HepG2 (cell line): Measurements from ENCODE around the gene SLC5A12. TPM values are rescaled to one million over a fixed set of nuclear protein-coding genes. Genes with fewer than 3 reads are reported as not detected.

Experiments used
- ATAC-seq: fragments of 200-7000 bp; cut with Tn5 transposase; 3 replicates; pipeline ENCODE4 v1.9.1; 2020; ENCODE audit warnings: mild to moderate bottlenecking, moderate library complexity
- BruUV-seq: library from RNA; stranded (reverse); fragments of 400-500 nt; replicated peaks from 2 replicates; lab custom pipeline; 2021; lab: Mats Ljungman, UMichigan
- CTCF ChIA-PET: fragments of 300-600 bp; formaldehyde crosslinking; extraction: SDS; loops from one replicate; lab custom pipeline; 2021; ENCODE audit warnings: low total read pairs, inconsistent platforms, low intra/inter-chr PET ratio; lab: Yijun Ruan, JAX
- POLR2A ChIA-PET: fragments of 350-600 bp; sonication (Branson Sonifier 250); formaldehyde crosslinking; loops from one replicate; lab custom pipeline; 2020; ENCODE audit warnings: antibody characterized with exemption, inconsistent platforms; lab: Yijun Ruan, JAX
- DNase-seq: peaks from one replicate; pipeline ENCODE4 v3.0.0-alpha.2; 2015; ENCODE audit warnings: low spot score
- FAIRE-seq: peaks from 3 replicates; lab custom pipeline; 2011; peaks lifted over from hg19 to GRCh38; lab: Jason Lieb, UNC
- H2AFZ ChIP-seq: one replicate; pipeline ENCODE4 v1.6.1; 2011; ENCODE audit warnings: low read length, inconsistent platforms
- H3K27ac ChIP-seq: fragments of 300-600 bp; 3 replicates; pipeline ENCODE4 v1.8.0; 2011; ENCODE audit warnings: mixed run types, mild to moderate bottlenecking, mixed read lengths, low read length, inconsistent platforms; ENCODE audit not compliant: insufficient read depth; ENCODE audit errors: extremely low read length
- H3K27me3 ChIP-seq, 2 experiments: fragments of 200-600 bp in 1 of 2; 2 replicates in 1 of 2; 3 replicates in 1 of 2; pipeline versions ENCODE4 v1.6.0 to v1.8.0; 2011; ENCODE audit warnings: low read length in 2 of 2, mild to moderate bottlenecking in 2 of 2, moderate library complexity in 2 of 2, inconsistent platforms in 1 of 2; ENCODE audit not compliant: insufficient read depth in 2 of 2, control insufficient read depth in 1 of 2
- H3K36me3 ChIP-seq, 2 experiments: fragments of 200-600 bp in 1 of 2; replicated peaks in 1 of 2; 2 replicates in 1 of 2; 3 replicates in 1 of 2; pipeline versions ENCODE4 v1.5.1 to v1.8.0; 2011; ENCODE audit warnings: low read length in 2 of 2, inconsistent platforms in 1 of 2; ENCODE audit not compliant: insufficient read depth in 2 of 2, control insufficient read depth in 1 of 2
- H3K4me1 ChIP-seq: 2 replicates; pipeline ENCODE4 v1.5.1; 2012; ENCODE audit warnings: low read length, inconsistent platforms; ENCODE audit not compliant: insufficient read depth
- H3K4me2 ChIP-seq: 2 replicates; pipeline ENCODE4 v1.6.0; 2011; ENCODE audit warnings: low read depth, low read length, inconsistent platforms
- H3K4me3 ChIP-seq, 3 experiments: fragments of 200-600 bp in 1 of 3; sonication (generic), shearing (Covaris generic) in 1 of 3; replicated peaks in 1 of 3; 2 replicates each; pipeline ENCODE4 v1.5.1; 2011 to 2016; ENCODE audit warnings: low read length in 3 of 3, inconsistent platforms in 2 of 3, low read depth in 2 of 3, mild to moderate bottlenecking in 2 of 3, control low read depth in 1 of 3, mixed read lengths in 1 of 3; ENCODE audit not compliant: insufficient read depth in 1 of 3
- H3K79me2 ChIP-seq: one replicate; pipeline ENCODE4 v1.6.1; 2011; ENCODE audit warnings: low read length, inconsistent platforms; ENCODE audit not compliant: insufficient read depth
- H3K9ac ChIP-seq: 2 replicates; pipeline ENCODE4 v1.6.0; 2011; ENCODE audit warnings: mild to moderate bottlenecking, low read depth, low read length, inconsistent platforms; ENCODE audit not compliant: insufficient read depth
- H3K9me3 ChIP-seq: 2 replicates; pipeline ENCODE4 v1.5.1; 2012; ENCODE audit warnings: mild to moderate bottlenecking, low read length
- H4K20me1 ChIP-seq: 2 replicates; pipeline ENCODE4 v1.6.0; 2011; ENCODE audit warnings: inconsistent platforms, mild to moderate bottlenecking, low read length, moderate library complexity; ENCODE audit not compliant: insufficient read depth
- ETV6 ChIP-seq: sonication (generic); formaldehyde crosslinking; conservative IDR thresholded peaks from 2 replicates; pipeline ENCODE4 v1.4.0; 2020; ENCODE audit warnings: missing genetic modification reagents
- ONECUT2 ChIP-seq: sonication (generic); formaldehyde crosslinking; IDR thresholded peaks from 2 replicates; pipeline ENCODE4 v1.4.0; 2020; ENCODE audit warnings: missing genetic modification reagents
- SMAD1 ChIP-seq: sonication (generic); formaldehyde crosslinking; IDR thresholded peaks from 2 replicates; pipeline ENCODE4 v1.4.0; 2020; ENCODE audit warnings: missing genetic modification reagents, low read depth, mild to moderate bottlenecking, borderline replicate concordance
- SYNCRIP ChIP-seq: fragments of 200-400 bp; formaldehyde crosslinking; IDR thresholded peaks from 2 replicates; pipeline ENCODE4 v1.6.1; 2018; ENCODE audit warnings: mild to moderate bottlenecking, low read depth, low read length; ENCODE audit not compliant: insufficient read depth
- TFAP4 ChIP-seq: sonication (generic); IDR thresholded peaks from 2 replicates; pipeline ENCODE4 v1.6.1; 2016; ENCODE audit warnings: low read depth, borderline replicate concordance
- ZBTB46 ChIP-seq: sonication (generic); formaldehyde crosslinking; IDR thresholded peaks from 2 replicates; pipeline ENCODE4 v1.4.0; 2020; ENCODE audit warnings: mild to moderate bottlenecking, missing genetic modification reagents, borderline replicate concordance
- ZKSCAN1 ChIP-seq: fragments of 150-350 bp; IDR thresholded peaks from 2 replicates; pipeline ENCODE4 v1.6.1; 2014; ENCODE audit warnings: low read length
- ZNF414 ChIP-seq: sonication (generic); formaldehyde crosslinking; IDR thresholded peaks from 2 replicates; pipeline ENCODE4 v1.5.0; 2020; ENCODE audit warnings: missing genetic modification reagents
- ZNF550 ChIP-seq: sonication (generic); formaldehyde crosslinking; IDR thresholded peaks from 2 replicates; pipeline ENCODE4 v1.4.0; 2020; ENCODE audit warnings: mild to moderate bottlenecking, missing genetic modification reagents, borderline replicate concordance
- ZNF780A ChIP-seq: sonication (generic); formaldehyde crosslinking; IDR thresholded peaks from 2 replicates; pipeline ENCODE4 v1.8.0; 2022; ENCODE audit warnings: mild to moderate bottlenecking, missing genetic modification reagents, moderate library complexity
- ZZZ3 ChIP-seq: sonication (generic); formaldehyde crosslinking; IDR thresholded peaks from 2 replicates; pipeline ENCODE4 v1.4.0; 2020; ENCODE audit warnings: missing genetic modification reagents, mild to moderate bottlenecking, borderline replicate concordance
- WGBS: methylation state at CpG from one replicate; pipeline ENCODE4 v1.1.6; 2017; ENCODE audit warnings: low lambda C conversion rate; 5-methylcytosine and 5-hydroxymethylcytosine counted together
- in situ Hi-C: cut with HindIII; loops from 2 replicates; pipeline ENCODE4 v1.10.0; 2017; ENCODE audit warnings: low pct_unique_long_range_greater_than_20kb; ENCODE audit not compliant: extremely low pct_ligation_motif_present
- intact Hi-C: fragments of 100-400 bp; cut with micrococcal nuclease; formaldehyde crosslinking; loops from one replicate; pipeline ENCODE4 v1.10.0; 2022; ENCODE audit not compliant: unreplicated experiment
- polyA plus RNA-seq, 8 experiments: library from polyadenylated mRNA; depleted of rRNA in 3 of 8; stranded (reverse) in 7 of 8; unstranded in 1 of 8; fragments of >200 nt; fragmentation: Illumina TruSeq in 4 of 8; extraction: Trizol in 4 of 8; gene quantifications; 2 replicates each; pipeline versions ENCODE4 v1.2.1 to v1.2.3, GENCODE V29; 2011 to 2016; ENCODE audit warnings: low read depth in 4 of 8, missing spikeins in 1 of 8, mixed read lengths in 1 of 8; ENCODE audit not compliant: insufficient read depth in 1 of 8
- total RNA-seq, 5 experiments: library from RNA; depleted of rRNA; stranded (reverse); fragments of >200 nt; fragmentation: Illumina TruSeq; extraction: Trizol; gene quantifications; 2 replicates each; pipeline ENCODE4 v1.2.3, GENCODE V29; 2016; ENCODE audit warnings: low read depth in 1 of 5

The SLC5A12 gene
- total and polyA plus RNA-seq, 2 of the 13 experiments (the other 11 are each of a cell fraction or from before 2014, with no cell fraction given), result not detected

GRCh38 chr11:26700574-26701235, 21.2 kb downstream of the SLC5A12 start:
- in situ Hi-C loops, result no loop called here
- Histone ChIP-seq H3K4me2 (no peak overlapping the region), H2AFZ (no peak overlapping the region), H3K27ac (no peak overlapping the region), H3K9ac (no peak overlapping the region), H3K9me3 (no peaks in the 10 kb centered on the region), H4K20me1 (no peaks in the 10 kb centered on the region), H3K79me2 (no peaks in the 10 kb centered on the region), H3K27me3 (no peaks in the 10 kb centered on the region), H3K4me3 (no peak overlapping the region), H3K4me1 (no peaks in the 10 kb centered on the region), H3K36me3 (no peaks in the 10 kb centered on the region)
- POLR2A ChIA-PET, result no interaction called here
- FAIRE-seq (no peak), DNase-seq (no peak), ATAC-seq (no peak)
- 39% methylated on average over 3 of the region's 3 CpGs for WGBS
- intact Hi-C loops, result no loop called here
- CTCF ChIA-PET, result no interaction called here
- BruUV-seq, result no TSS peak
- no peak for TF ChIP-seq ZNF414
- no peak for TF ChIP-seq ETV6 (CRISPR knock-in tag)
- no peak for TF ChIP-seq ZZZ3
- TF ChIP-seq ONECUT2, result no peak
- TF ChIP-seq SYNCRIP, result no peak
- no peak for TF ChIP-seq ZNF550 (CRISPR knock-in tag)
- no peak for TF ChIP-seq ZNF780A (CRISPR knock-in tag)
- no peak for TF ChIP-seq ZBTB46
- TF ChIP-seq TFAP4, result no peak
- no peak for TF ChIP-seq ZKSCAN1
- TF ChIP-seq SMAD1 (CRISPR knock-in tag), result no peak
